HepG2 (cell line): ENCODE measurements around the gene BAIAP2L2. TPM values are rescaled to one million over a fixed set of nuclear protein-coding genes. Genes with fewer than 3 reads are reported as not detected.

Source experiments
- ADNP ChIP-seq: sonication (generic); formaldehyde crosslinking; IDR thresholded peaks from 2 replicates; pipeline ENCODE4 v1.4.0; 2020; ENCODE audit warnings: missing genetic modification reagents
- ARID4A ChIP-seq: sonication (generic); formaldehyde crosslinking; IDR thresholded peaks from 2 replicates; pipeline ENCODE4 v1.5.0; 2020; ENCODE audit warnings: mild to moderate bottlenecking, missing genetic modification reagents, borderline replicate concordance
- ATM ChIP-seq: fragments of 450-650 bp; IDR thresholded peaks from 2 replicates; pipeline ENCODE4 v1.7.1; 2017; ENCODE audit warnings: mild to moderate bottlenecking, borderline replicate concordance
- CREM ChIP-seq, 2 experiments: sonication (generic) in 1 of 2; formaldehyde crosslinking in 1 of 2; IDR thresholded peaks; 2 replicates each; pipeline versions ENCODE4 v1.4.0 to v1.6.1; 2016 to 2020; ENCODE audit warnings: antibody characterized with exemption in 1 of 2, mild to moderate bottlenecking in 1 of 2, missing genetic modification reagents in 1 of 2
- ERF ChIP-seq: IDR thresholded peaks from 2 replicates; pipeline ENCODE4 v1.6.1; 2018; ENCODE audit warnings: missing biosample characterization, missing genetic modification reagents
- MAF1 ChIP-seq: sonication (generic); formaldehyde crosslinking; IDR thresholded peaks from 2 replicates; pipeline ENCODE4 v1.5.0; 2020; ENCODE audit warnings: missing genetic modification reagents, borderline replicate concordance
- MED1 ChIP-seq: sonication (generic); formaldehyde crosslinking; IDR thresholded peaks from 2 replicates; pipeline ENCODE4 v1.4.0; 2020; ENCODE audit warnings: missing genetic modification reagents
- MIER2 ChIP-seq: IDR thresholded peaks from 2 replicates; pipeline ENCODE4 v1.6.1; 2016; ENCODE audit warnings: missing biosample characterization, missing genetic modification reagents
- NRL ChIP-seq: sonication (generic); formaldehyde crosslinking; IDR thresholded peaks from 2 replicates; pipeline ENCODE4 v1.5.0; 2020; ENCODE audit warnings: missing genetic modification reagents, mild to moderate bottlenecking, moderate library complexity, borderline replicate concordance
- RBFOX2 ChIP-seq: fragments of 200-400 bp; formaldehyde crosslinking; IDR thresholded peaks from 2 replicates; pipeline ENCODE4 v1.6.1; 2017; ENCODE audit warnings: low read depth, mild to moderate bottlenecking, low read length
- SOX6 ChIP-seq, 2 experiments: fragments of 450-650 bp in 1 of 2; sonication (generic) in 1 of 2; formaldehyde crosslinking in 1 of 2; IDR thresholded peaks; 2 replicates each; pipeline versions ENCODE4 v1.4.0 to v1.6.1; 2017 to 2020; ENCODE audit warnings: antibody characterized with exemption in 1 of 2, mild to moderate bottlenecking in 1 of 2, missing genetic modification reagents in 1 of 2
- TAF1 ChIP-seq: sonication (generic); formaldehyde crosslinking; IDR thresholded peaks from 2 replicates; pipeline ENCODE4 v1.4.0; 2020; ENCODE audit warnings: missing genetic modification reagents
- TCF12 ChIP-seq, 2 experiments: fragments of 450-650 bp in 1 of 2; sonication (generic) in 1 of 2; formaldehyde crosslinking in 1 of 2; IDR thresholded peaks; 2 replicates each; pipeline versions ENCODE4 v1.6.1 to v1.8.0; 2017 to 2022; ENCODE audit warnings: antibody characterized with exemption in 1 of 2, mild to moderate bottlenecking in 1 of 2, missing genetic modification reagents in 1 of 2, moderate library complexity in 1 of 2
- TCF7 ChIP-seq: sonication (generic); IDR thresholded peaks from 2 replicates; pipeline ENCODE4 v1.6.1; 2016; ENCODE audit warnings: antibody characterized with exemption, low read depth
- THAP9 ChIP-seq: sonication (generic); formaldehyde crosslinking; IDR thresholded peaks from 2 replicates; pipeline ENCODE4; 2020; ENCODE audit warnings: missing genetic modification reagents, mild to moderate bottlenecking, borderline replicate concordance
- U2AF2 ChIP-seq: fragments of 200-400 bp; formaldehyde crosslinking; IDR thresholded peaks from 2 replicates; pipeline ENCODE4 v1.6.1; 2017; ENCODE audit warnings: low read depth, mild to moderate bottlenecking, low read length
- YY1 ChIP-seq: IDR thresholded peaks from 2 replicates; pipeline ENCODE4 v1.6.1; 2011; ENCODE audit warnings: low read length, low read depth, moderate library complexity, mild to moderate bottlenecking; ENCODE audit not compliant: insufficient read depth, insufficient replicate concordance
- ZNF326 ChIP-seq: sonication (generic); formaldehyde crosslinking; IDR thresholded peaks from 2 replicates; pipeline ENCODE4 v1.4.0; 2020; ENCODE audit warnings: missing genetic modification reagents, borderline replicate concordance
- ZNF7 ChIP-seq: IDR thresholded peaks from 2 replicates; pipeline ENCODE4 v1.6.1; 2016; ENCODE audit warnings: missing biosample characterization, missing genetic modification reagents
- ZNF740 ChIP-seq: sonication (generic); formaldehyde crosslinking; IDR thresholded peaks from 2 replicates; pipeline ENCODE4 v1.4.0; 2020; ENCODE audit warnings: missing genetic modification reagents
- polyA plus RNA-seq, 8 experiments: library from polyadenylated mRNA; depleted of rRNA in 3 of 8; stranded (reverse) in 7 of 8; unstranded in 1 of 8; fragments of >200 nt; fragmentation: Illumina TruSeq in 4 of 8; extraction: Trizol in 4 of 8; gene quantifications; 2 replicates each; pipeline versions ENCODE4 v1.2.1 to v1.2.3, GENCODE V29; 2011 to 2016; ENCODE audit warnings: low read depth in 4 of 8, missing spikeins in 1 of 8, mixed read lengths in 1 of 8; ENCODE audit not compliant: insufficient read depth in 1 of 8
- total RNA-seq, 5 experiments: library from RNA; depleted of rRNA; stranded (reverse); fragments of >200 nt; fragmentation: Illumina TruSeq; extraction: Trizol; gene quantifications; 2 replicates each; pipeline ENCODE4 v1.2.3, GENCODE V29; 2016; ENCODE audit warnings: low read depth in 1 of 5

BAIAP2L2 gene
- total and polyA plus RNA-seq, 2 of the 13 experiments (the other 11 are each of a cell fraction or from before 2014, with no cell fraction given): 4.4 to 7.5 TPM

GRCh38 chr22:38056969-38057891, 53.3 kb downstream of the BAIAP2L2 start, which contains the start of gene PICK1 (continued):
- no peak for TF ChIP-seq MIER2 (CRISPR knock-in tag)
- TF ChIP-seq TCF12 (IDR thresholded peaks at IDR 0.05): no peak
- peak; percentile 73; the same call in 1 of the 2 replicates for TF ChIP-seq TCF12 (CRISPR knock-in tag; IDR thresholded peaks at IDR 0.05)
- TF ChIP-seq RBFOX2: peak; percentile 74
- TF ChIP-seq MAF1 (CRISPR knock-in tag): no peak
- TF ChIP-seq NRL (CRISPR knock-in tag): no peak
- peak; percentile 64; the same call in 1 of the 2 replicates for TF ChIP-seq ERF (CRISPR knock-in tag)
- TF ChIP-seq CREM (IDR thresholded peaks at IDR 0.05): peak; percentile 96
- TF ChIP-seq CREM (CRISPR knock-in tag; IDR thresholded peaks at IDR 0.05): peak; percentile 64; the same call in 1 of the 2 replicates
- TF ChIP-seq ZNF740 (CRISPR knock-in tag): peak; percentile 86
- no peak for TF ChIP-seq TCF7
- TF ChIP-seq ZNF326 (CRISPR knock-in tag): no peak
- TF ChIP-seq ADNP: no peak
- peak; percentile 38 for TF ChIP-seq MED1 (CRISPR knock-in tag)
- peak; percentile 98 for TF ChIP-seq YY1
- TF ChIP-seq SOX6 (IDR thresholded peaks at IDR 0.05): no peak
- peak; percentile 62 for TF ChIP-seq SOX6 (CRISPR knock-in tag; IDR thresholded peaks at IDR 0.05)
- no peak for TF ChIP-seq ATM
- peak; percentile 68 for TF ChIP-seq TAF1 (CRISPR knock-in tag)
- TF ChIP-seq ARID4A: peak; percentile 90
- peak; percentile 67; the same call in 1 of the 2 replicates for TF ChIP-seq THAP9
- TF ChIP-seq ZNF7 (CRISPR knock-in tag): no peak
- peak; percentile 89; the same call in 1 of the 2 replicates for TF ChIP-seq U2AF2
